ENCODE data around the gene UBE2U. TPM values are rescaled to one million over a fixed set of nuclear protein-coding genes. Genes with fewer than 3 reads are reported as not detected.

The UBE2U gene
- total RNA-seq, 1 experiment from 2014 or later: not detected

- TF ChIP-seq ERG (CRISPR knock-in tag; IDR thresholded peaks at IDR 0.05) (no peak), ZNF423 (CRISPR knock-in tag; IDR thresholded peaks at IDR 0.05) (no peak), IRF2 (CRISPR knock-in tag; IDR thresholded peaks at IDR 0.05; ENCODE audit: borderline replicate concordance, low read depth) (no peak), GABPB1 (CRISPR knock-in tag; IDR thresholded peaks at IDR 0.05) (no peak), JUN (CRISPR knock-in tag; IDR thresholded peaks at IDR 0.05) (no peak), CREM (CRISPR knock-in tag; IDR thresholded peaks at IDR 0.05) (no peak), ZNF671 (CRISPR knock-in tag; IDR thresholded peaks at IDR 0.05) (no peak), HMGXB4 (CRISPR knock-in tag; IDR thresholded peaks at IDR 0.05) (no peak), USF2 (CRISPR knock-in tag; IDR thresholded peaks at IDR 0.05) (no peak), E2F5 (CRISPR knock-in tag; IDR thresholded peaks at IDR 0.05) (no peak)
Observed at GRCh38 chr1:64282351-64282750, 78.9 kb downstream of the UBE2U start (continued).

- ATAC-seq (no peak), DNase-seq (ENCODE audit: low spot score) (no peak)
- no peak for TF ChIP-seq ZNF121 (CRISPR knock-in tag; IDR thresholded peaks at IDR 0.05)
- TF ChIP-seq RORB (CRISPR knock-in tag; IDR thresholded peaks at IDR 0.05): no peak
- no peak for TF ChIP-seq SMAD3 (CRISPR knock-in tag; IDR thresholded peaks at IDR 0.05; ENCODE audit: borderline replicate concordance)
- TF ChIP-seq SP1 (CRISPR knock-in tag; conservative IDR thresholded peaks at IDR 0.05): no peak
- Mint-ChIP-seq H3K27me3 (ENCODE audit: low read depth) (no peaks in the 10 kb centered on the region), H3K4me1 (peaks cover 7% of the 10 kb centered on the region), H3K4me3 (no peak overlapping the region), H3K9me3 (no peaks in the 10 kb centered on the region), H3K27ac (no peak overlapping the region), H3K36me3 (no peaks in the 10 kb centered on the region)
- POLR2A ChIA-PET: no interaction called here
- CTCF ChIA-PET: no interaction called here
Observed at GRCh38 chr1:64287071-64287470, 83.6 kb downstream of the UBE2U start.

GRCh38 chr1:64290420-64290819 lies 87.0 kb downstream of the UBE2U start:
- peaks cover 7% of the 10 kb centered on the region for H3K9me3 Mint-ChIP-seq
- H3K27me3 Mint-ChIP-seq (ENCODE audit: low read depth): no peaks in the 10 kb centered on the region; the same call in 1 of the 2 replicates
- ATAC-seq (no peak), DNase-seq (ENCODE audit: low spot score) (no peak)
- 0 out of 2 replicates have a peak, but pooled peaks cover 2% of the 10 kb centered on the region for H3K4me1 Mint-ChIP-seq
- peaks cover 2% of the 10 kb centered on the region; the same call in 1 of the 2 replicates for H3K36me3 Mint-ChIP-seq
- no peak overlapping the region for H3K27ac Mint-ChIP-seq
- CTCF ChIA-PET: no interaction called here
- POLR2A ChIA-PET: no interaction called here
- H3K4me3 Mint-ChIP-seq: no peak overlapping the region
- TF ChIP-seq JUN (CRISPR knock-in tag; IDR thresholded peaks at IDR 0.05) (no peak), ZNF416 (CRISPR knock-in tag; IDR thresholded peaks at IDR 0.05) (no peak), USF1 (CRISPR knock-in tag; IDR thresholded peaks at IDR 0.05) (no peak), ZNF423 (CRISPR knock-in tag; IDR thresholded peaks at IDR 0.05) (no peak), CTCF (IDR thresholded peaks at IDR 0.05) (no peak), MAX (CRISPR knock-in tag; IDR thresholded peaks at IDR 0.05) (no peak), TEAD1 (CRISPR knock-in tag; IDR thresholded peaks at IDR 0.05) (no peak), CREM (CRISPR knock-in tag; IDR thresholded peaks at IDR 0.05) (no peak), AFF4 (CRISPR knock-in tag; IDR thresholded peaks at IDR 0.05; ENCODE audit: borderline replicate concordance) (no peak), ERG (CRISPR knock-in tag; IDR thresholded peaks at IDR 0.05) (no peak), IRF2 (CRISPR knock-in tag; IDR thresholded peaks at IDR 0.05; ENCODE audit: borderline replicate concordance, low read depth) (no peak)
